OCI-LY7 (cell line): ENCODE data around the gene KIAA0930.

ENCODE experiments used
- CTCF ChIP-seq: fragments of 200-600 bp; sonication (generic); conservative IDR thresholded peaks from 2 replicates; pipeline ENCODE4 v1.5.1; 2014; ENCODE audit warnings: mild to moderate bottlenecking, antibody characterized with exemption, low read length, moderate library complexity, mixed read lengths
- EZH2phosphoT487 ChIP-seq: fragments of 200-600 bp; sonication (generic); IDR thresholded peaks from 2 replicates; pipeline ENCODE4 v1.6.1; 2018; ENCODE audit warnings: low read depth, borderline replicate concordance, mild to moderate bottlenecking, mixed run types, antibody characterized with exemption, low read length, moderate library complexity, mixed read lengths

- TF ChIP-seq CTCF (no peak), EZH2phosphoT487 (no peak)
These were observed 31.8 kb upstream of the KIAA0930 start for GRCh38 chr22:45272498-45272897.
